OCI-LY7 (cell line): ENCODE data around the gene SLMAP. TPM values are rescaled to one million over a fixed set of nuclear protein-coding genes. Genes with fewer than 3 reads are reported as not detected.

ENCODE experiments used
- BruUV-seq: library from RNA; stranded (reverse); fragments of 400-500 nt; replicated peaks from 2 replicates; lab custom pipeline; 2021; lab: Mats Ljungman, UMichigan
- CTCF ChIA-PET: fragments of 300-600 bp; sonication (Branson Sonifier 250); formaldehyde crosslinking; loops from one replicate; lab custom pipeline; 2022; ENCODE audit warnings: antibody characterized with exemption; ENCODE audit not compliant: unreplicated experiment; lab: Charles Lee
- POLR2A ChIA-PET: fragments of 300-600 bp; sonication (Branson Sonifier 250); formaldehyde crosslinking; loops from one replicate; lab custom pipeline; 2022; ENCODE audit warnings: antibody characterized with exemption; lab: Charles Lee
- DNase-seq: peaks from one replicate; pipeline ENCODE4 v3.0.0-alpha.2; 2015; ENCODE audit warnings: low spot score
- H2AFZ ChIP-seq: fragments of 200-600 bp; sonication (generic), shearing (Covaris generic); 2 replicates; pipeline ENCODE4 v1.6.1; 2014; ENCODE audit warnings: mild to moderate bottlenecking, antibody characterized with exemption, low read length, moderate library complexity
- H3K27ac ChIP-seq: fragments of 200-600 bp; sonication (generic); 2 replicates; pipeline ENCODE4 v1.5.1; 2014; ENCODE audit warnings: mixed run types, low read depth, mild to moderate bottlenecking, moderate library complexity, low read length, inconsistent platforms; ENCODE audit not compliant: poor library complexity, severe bottlenecking
- H3K36me3 ChIP-seq: fragments of 200-600 bp; sonication (generic); 2 replicates; pipeline ENCODE4 v1.6.1; 2014; ENCODE audit warnings: mild to moderate bottlenecking, antibody characterized with exemption, low read length, moderate library complexity, mixed read lengths; ENCODE audit not compliant: insufficient read depth
- H3K4me1 ChIP-seq: fragments of 200-600 bp; sonication (generic); 2 replicates; pipeline ENCODE4 v1.5.1; 2014; ENCODE audit warnings: mild to moderate bottlenecking, low read length; ENCODE audit not compliant: insufficient read depth, poor library complexity, severe bottlenecking
- H3K4me2 ChIP-seq: fragments of 200-600 bp; sonication (generic); 2 replicates; pipeline ENCODE4 v1.6.1; 2014; ENCODE audit warnings: mild to moderate bottlenecking, low read length
- H3K4me3 ChIP-seq: fragments of 200-600 bp; sonication (generic); 2 replicates; pipeline ENCODE4 v1.5.1; 2014; ENCODE audit warnings: mild to moderate bottlenecking, low read depth, low read length; ENCODE audit not compliant: poor library complexity, severe bottlenecking
- H3K79me2 ChIP-seq: fragments of 200-600 bp; sonication (generic); 2 replicates; pipeline ENCODE4 v1.6.1; 2016; ENCODE audit warnings: low read depth, mild to moderate bottlenecking, low read length, moderate library complexity, mixed read lengths; ENCODE audit not compliant: insufficient read depth
- H3K9me2 ChIP-seq: fragments of 200-600 bp; sonication (generic); 2 replicates; pipeline ENCODE4 v1.6.1; 2016; ENCODE audit warnings: mild to moderate bottlenecking, low read length, mixed read lengths; ENCODE audit not compliant: insufficient read depth
- H3K9me3 ChIP-seq: fragments of 200-600 bp; sonication (generic); 2 replicates; pipeline ENCODE4 v1.6.1; 2014; ENCODE audit warnings: mild to moderate bottlenecking, mixed run types, low read length, mixed read lengths
- H4K20me1 ChIP-seq: fragments of 200-600 bp; sonication (generic); 2 replicates; pipeline ENCODE4 v1.6.1; 2014; ENCODE audit warnings: mild to moderate bottlenecking, antibody characterized with exemption, low read length, moderate library complexity, mixed read lengths; ENCODE audit not compliant: insufficient read depth
- EZH2phosphoT487 ChIP-seq: fragments of 200-600 bp; sonication (generic); IDR thresholded peaks from 2 replicates; pipeline ENCODE4 v1.6.1; 2018; ENCODE audit warnings: low read depth, borderline replicate concordance, mild to moderate bottlenecking, mixed run types, antibody characterized with exemption, low read length, moderate library complexity, mixed read lengths
- intact Hi-C: fragments of 100-400 bp; cut with micrococcal nuclease; formaldehyde crosslinking; loops from one replicate; pipeline ENCODE4 v1.10.0; 2022; ENCODE audit not compliant: unreplicated experiment
- total RNA-seq, 2 experiments: library from RNA; depleted of rRNA in 1 of 2; stranded (reverse); fragments of >200 nt in 1 of 2; shearing (Covaris generic) in 1 of 2; gene quantifications; 2 replicates each; pipeline ENCODE4 v1.2.3, GENCODE V29; 2014 to 2022
- TF ChIP-seq, protein P1 (sequence below): fragments of 200-600 bp; sonication (generic); conservative IDR thresholded peaks from 2 replicates; pipeline ENCODE4 v1.5.1; 2014; ENCODE audit warnings: mild to moderate bottlenecking, antibody characterized with exemption, low read length, moderate library complexity, mixed read lengths

Gene SLMAP
- total RNA-seq, 2 experiments from 2014 or later = 41.6 to 68.4 TPM

DNA sequence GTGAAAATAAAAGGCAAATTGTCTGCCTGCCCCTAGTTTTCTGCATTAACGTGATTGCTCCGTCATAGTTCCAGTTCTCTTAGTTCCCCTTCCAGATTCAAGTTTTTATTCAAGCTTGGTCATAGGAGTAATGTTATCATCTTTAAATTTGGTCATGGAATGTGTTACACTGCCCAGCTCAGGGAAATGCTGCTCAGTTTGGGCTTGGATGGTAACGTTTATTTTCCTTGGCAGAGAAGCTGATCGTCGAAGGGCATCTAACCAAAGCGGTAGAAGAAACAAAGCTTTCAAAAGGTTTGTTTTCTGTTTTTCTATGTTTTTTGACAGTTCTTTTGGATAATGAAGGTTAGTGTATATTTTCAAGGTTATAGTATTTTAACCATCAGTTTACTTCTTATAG is 133.7 kb downstream of the SLMAP start:
- Histone ChIP-seq H3K4me3 (no peak overlapping the region), H3K36me3 (peaks cover 13% of the 10 kb centered on the region), H3K9me3 (no peaks in the 10 kb centered on the region), H3K4me1 (no peaks in the 10 kb centered on the region), H2AFZ (no peak overlapping the region), H4K20me1 (no peaks in the 10 kb centered on the region), H3K4me2 (no peak overlapping the region), H3K79me2 (no peaks in the 10 kb centered on the region), H3K27ac (no peak overlapping the region), H3K9me2 (no peaks in the 10 kb centered on the region)
- DNase-seq = no peak
- ChIA-PET POLR2A (no interaction called here), CTCF (no interaction called here)
- BruUV-seq = no TSS peak
- intact Hi-C loops = no loop called here
- TF ChIP-seq, protein P1, sequence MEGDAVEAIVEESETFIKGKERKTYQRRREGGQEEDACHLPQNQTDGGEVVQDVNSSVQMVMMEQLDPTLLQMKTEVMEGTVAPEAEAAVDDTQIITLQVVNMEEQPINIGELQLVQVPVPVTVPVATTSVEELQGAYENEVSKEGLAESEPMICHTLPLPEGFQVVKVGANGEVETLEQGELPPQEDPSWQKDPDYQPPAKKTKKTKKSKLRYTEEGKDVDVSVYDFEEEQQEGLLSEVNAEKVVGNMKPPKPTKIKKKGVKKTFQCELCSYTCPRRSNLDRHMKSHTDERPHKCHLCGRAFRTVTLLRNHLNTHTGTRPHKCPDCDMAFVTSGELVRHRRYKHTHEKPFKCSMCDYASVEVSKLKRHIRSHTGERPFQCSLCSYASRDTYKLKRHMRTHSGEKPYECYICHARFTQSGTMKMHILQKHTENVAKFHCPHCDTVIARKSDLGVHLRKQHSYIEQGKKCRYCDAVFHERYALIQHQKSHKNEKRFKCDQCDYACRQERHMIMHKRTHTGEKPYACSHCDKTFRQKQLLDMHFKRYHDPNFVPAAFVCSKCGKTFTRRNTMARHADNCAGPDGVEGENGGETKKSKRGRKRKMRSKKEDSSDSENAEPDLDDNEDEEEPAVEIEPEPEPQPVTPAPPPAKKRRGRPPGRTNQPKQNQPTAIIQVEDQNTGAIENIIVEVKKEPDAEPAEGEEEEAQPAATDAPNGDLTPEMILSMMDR = no peak
- TF ChIP-seq EZH2phosphoT487 = no peak

DNA sequence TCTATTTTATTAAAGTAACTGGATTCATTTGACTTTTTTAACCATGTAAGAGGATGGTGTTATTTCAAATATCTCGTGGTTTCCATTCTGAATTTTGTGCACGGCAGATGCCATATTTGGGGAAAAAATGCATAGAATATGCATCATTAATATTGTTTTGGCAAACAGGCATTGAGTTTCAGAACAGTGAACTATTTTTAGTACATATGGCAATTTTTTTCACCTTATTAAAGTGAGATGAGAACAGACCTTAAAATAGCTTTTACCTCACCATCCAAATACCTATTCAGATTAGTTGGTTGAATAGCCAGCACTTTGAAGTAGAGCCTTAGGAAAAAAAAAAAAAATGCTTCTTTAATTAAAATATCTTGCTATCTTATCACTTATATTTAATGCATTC is 134.8 kb downstream of the SLMAP start:
- Histone ChIP-seq H3K4me2 (no peak overlapping the region), H3K4me1 (no peaks in the 10 kb centered on the region), H3K79me2 (no peaks in the 10 kb centered on the region), H2AFZ (no peak overlapping the region), H3K9me3 (no peaks in the 10 kb centered on the region), H3K27ac (no peak overlapping the region), H3K9me2 (no peaks in the 10 kb centered on the region), H3K4me3 (no peak overlapping the region), H3K36me3 (peaks cover 13% of the 10 kb centered on the region), H4K20me1 (no peaks in the 10 kb centered on the region)
- CTCF ChIA-PET = no interaction called here
- TF ChIP-seq, protein P1 = no peak
- no peak for TF ChIP-seq EZH2phosphoT487
- POLR2A ChIA-PET = no interaction called here
- no peak for DNase-seq
- intact Hi-C loops = no loop called here
- BruUV-seq = no TSS peak

DNA sequence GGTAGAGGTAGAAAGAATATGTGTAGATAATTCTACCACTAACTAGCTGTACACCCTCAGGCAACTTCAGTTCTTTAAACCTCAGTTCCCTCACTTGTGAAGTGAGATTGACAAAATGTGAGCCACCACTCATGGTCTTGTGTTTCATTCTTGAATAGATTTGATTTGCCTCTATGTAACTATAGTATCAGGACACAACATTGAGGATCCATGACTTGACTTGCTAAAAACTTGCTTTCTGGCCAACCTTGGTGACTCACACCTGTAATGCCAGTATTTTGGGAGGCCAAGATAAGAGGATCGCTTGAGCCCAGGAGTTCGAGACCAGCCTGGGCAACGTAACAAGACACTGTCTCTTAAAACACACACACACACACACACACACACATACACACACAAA is 136.3 kb downstream of the SLMAP start:
- Histone ChIP-seq H4K20me1 (no peaks in the 10 kb centered on the region), H3K9me2 (no peaks in the 10 kb centered on the region), H3K9me3 (no peaks in the 10 kb centered on the region), H3K27ac (no peak overlapping the region), H3K36me3 (peaks cover 24% of the 10 kb centered on the region), H3K79me2 (no peaks in the 10 kb centered on the region), H3K4me2 (no peak overlapping the region), H3K4me1 (no peaks in the 10 kb centered on the region), H3K4me3 (no peak overlapping the region), H2AFZ (no peak overlapping the region)
- TF ChIP-seq, protein P1 = no peak
- CTCF ChIA-PET = no interaction called here
- POLR2A ChIA-PET = no interaction called here
- BruUV-seq = no TSS peak
- intact Hi-C loops = no loop called here
- DNase-seq = no peak
